ENCODE data around the gene ZNF823.
A peak's percentile ranks its signal among the peaks of the same experiment; 100 is the strongest.
"Not testable (repeated sequence)": the region's sequence is repeated elsewhere in the genome, so short reads cannot be mapped to it uniquely, and the experiment has no call there.

The ZNF823 gene

GRCh38 chr19:11680689-11681302, 58.0 kb downstream of the ZNF823 start:
- ATAC-seq (no peak), DNase-seq (no peak)

- ATAC-seq, result peak; percentile 71
- no peak for DNase-seq
Measured at GRCh38 chr19:11678504-11678903, 60.2 kb downstream of the ZNF823 start.

DNA sequence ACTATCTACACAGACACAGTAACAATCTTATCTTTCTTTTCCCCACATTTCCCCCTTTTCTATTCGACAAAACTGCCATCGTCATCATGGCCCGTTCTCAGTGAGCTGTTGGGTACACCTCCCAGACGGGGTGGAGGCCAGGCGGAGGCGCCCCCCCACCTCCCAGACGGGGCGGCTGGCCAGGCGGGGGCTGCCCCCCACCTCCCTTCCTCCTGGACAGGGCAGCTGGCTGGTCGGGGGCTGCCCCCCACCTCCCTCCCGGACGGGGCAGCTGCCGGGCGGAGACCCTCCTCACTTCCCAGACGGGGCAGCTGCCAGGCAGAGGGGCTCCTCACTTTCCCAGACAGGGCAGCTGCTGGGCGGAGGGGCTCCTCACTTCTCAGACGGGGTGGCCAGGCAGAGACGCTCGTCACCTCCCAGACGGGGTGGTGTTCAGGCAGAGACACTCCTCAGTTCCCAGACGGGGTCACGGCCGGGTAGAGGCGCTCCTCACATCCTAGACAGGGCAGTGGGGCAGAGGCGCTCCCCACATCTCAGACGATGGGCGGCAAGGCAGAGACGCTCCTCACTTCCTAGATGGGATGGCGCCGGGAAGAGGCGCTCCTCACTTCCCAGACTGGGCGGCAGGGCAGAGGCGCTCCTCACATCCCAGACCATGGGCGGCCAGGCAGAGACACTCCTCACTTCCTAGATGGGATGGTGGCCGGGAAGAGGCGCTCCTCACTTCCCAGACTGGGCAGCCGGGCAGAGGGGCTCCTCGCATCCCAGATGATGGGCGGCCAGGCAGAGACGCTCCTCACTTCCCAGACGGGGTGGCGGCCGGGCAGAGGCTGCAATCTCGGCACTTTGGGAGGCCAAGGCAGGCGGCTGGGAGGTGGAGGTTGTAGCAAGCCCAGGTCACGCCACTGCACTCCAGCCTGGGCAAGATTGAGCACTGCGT, 61.8 kb downstream of the ZNF823 start:
- DNase-seq, ATAC-seq: not testable (repeated sequence)

DNA sequence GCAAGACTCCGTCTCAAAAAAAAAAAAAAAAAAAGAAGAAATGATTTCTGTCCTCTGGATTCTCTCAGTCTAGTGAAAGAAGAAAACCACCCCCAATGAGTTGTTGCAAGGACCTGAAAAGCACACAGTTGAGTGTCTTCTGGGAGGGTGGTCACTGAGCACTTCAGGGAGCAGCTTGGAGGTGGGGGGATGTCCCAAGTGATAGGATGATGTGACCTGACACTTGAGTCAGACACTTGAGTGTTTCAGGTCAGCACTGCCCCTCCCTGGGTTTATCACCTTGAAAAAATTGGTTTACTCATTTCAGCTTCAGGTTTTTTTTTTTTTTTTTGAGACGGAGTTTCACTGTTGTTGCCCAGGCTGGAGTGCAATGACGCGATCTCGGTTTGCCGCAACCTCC, 63.2 kb downstream of the ZNF823 start:
- no peak for DNase-seq
- ATAC-seq, result peak; percentile 32

DNA sequence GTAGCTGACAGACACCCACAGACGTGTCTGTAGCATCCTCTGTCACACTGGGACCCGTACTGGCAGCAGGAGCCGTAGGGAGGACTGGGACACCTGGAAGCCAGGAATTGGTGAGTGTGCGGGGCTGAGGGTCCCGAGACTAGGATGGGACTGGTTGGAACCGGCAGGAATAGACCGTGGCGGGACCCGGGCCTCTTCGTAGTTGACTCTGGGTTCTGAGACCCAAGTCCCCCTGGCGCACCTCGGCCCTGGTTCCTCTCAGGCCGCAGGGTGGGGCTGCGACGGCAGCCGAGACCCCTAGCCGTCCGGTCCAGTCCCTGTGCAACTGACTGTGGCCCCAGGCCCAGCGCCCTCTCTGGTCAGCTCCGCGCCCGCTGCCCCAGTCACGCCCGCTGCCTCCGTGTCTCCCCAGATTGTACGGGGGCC, 64.7 kb downstream of the ZNF823 start:
- ATAC-seq (no peak), DNase-seq (no peak)

DNA sequence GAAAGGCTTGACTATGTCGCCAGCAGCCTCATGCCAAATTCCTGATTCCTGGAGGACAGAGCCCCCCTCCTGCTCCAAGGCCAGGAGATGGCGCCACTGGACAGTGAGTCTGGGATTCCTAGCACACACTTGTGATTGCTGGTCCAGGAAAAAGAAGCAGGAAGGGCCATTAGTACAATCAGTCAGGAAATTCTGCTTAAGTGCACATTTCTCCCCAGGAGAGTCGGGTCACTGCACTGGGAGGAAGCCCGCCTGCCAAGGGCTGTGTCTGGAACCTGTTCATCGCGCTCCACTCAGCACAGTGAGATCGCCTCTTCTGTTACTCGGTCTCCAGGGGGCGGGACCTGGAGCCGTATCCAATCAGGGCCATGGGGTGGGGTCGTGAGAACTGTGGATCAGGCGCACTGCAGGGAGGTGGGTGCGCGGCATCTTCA, 65.1 kb downstream of the ZNF823 start:
- DNase-seq (peak; percentile 57), ATAC-seq (peak; percentile 69)
